SK-N-MC (cell line): ENCODE data around the gene LAMA3.
"Not testable (repeated sequence)": the region's sequence is repeated elsewhere in the genome, so short reads cannot be mapped to it uniquely, and the experiment has no call there.

Experiments
- DNase-seq: peaks from one replicate; pipeline ENCODE4 v3.0.0-alpha.2; 2011; ENCODE audit warnings: low read depth, low spot score
- H3K27ac ChIP-seq: fragments of 200-600 bp; sonication (generic); 2 replicates; pipeline ENCODE4 v1.5.1; 2016; ENCODE audit warnings: mixed run types
- H3K36me3 ChIP-seq: fragments of 200-600 bp; sonication (generic); 2 replicates; pipeline ENCODE4 v1.6.1; 2017; ENCODE audit warnings: antibody characterized with exemption, low read length, mixed read lengths; ENCODE audit not compliant: insufficient read depth
- H3K4me3 ChIP-seq: fragments of 200-600 bp; sonication (generic); 2 replicates; pipeline ENCODE4 v1.5.1; 2016
- H3K9ac ChIP-seq: fragments of 200-600 bp; sonication (generic); 2 replicates; pipeline ENCODE4 v1.8.0; 2017; ENCODE audit warnings: mixed run types, mixed read lengths; ENCODE audit not compliant: insufficient read length
- H3K9me3 ChIP-seq: fragments of 200-600 bp; sonication (generic); 2 replicates; pipeline ENCODE4 v1.6.1; 2017; ENCODE audit warnings: low read depth, mild to moderate bottlenecking, antibody characterized with exemption, low read length, moderate library complexity, mixed read lengths
- EZH2 ChIP-seq: fragments of 200-600 bp; sonication (generic); IDR thresholded peaks from one replicate; pipeline ENCODE4 v1.6.1; 2017; ENCODE audit warnings: antibody characterized with exemption
- FOXP2 ChIP-seq: optimal IDR thresholded peaks from 2 replicates; pipeline ENCODE3; 2011; ENCODE audit warnings: mild to moderate bottlenecking, moderate library complexity; ENCODE audit not compliant: insufficient read depth; ENCODE audit errors: extremely low read length, control extremely low read depth
- POLR2AphosphoS5 ChIP-seq: IDR thresholded peaks from 2 replicates; pipeline ENCODE4 v1.6.1; 2012; ENCODE audit warnings: mild to moderate bottlenecking, low read depth, low read length, borderline replicate concordance

LAMA3 gene

DNA sequence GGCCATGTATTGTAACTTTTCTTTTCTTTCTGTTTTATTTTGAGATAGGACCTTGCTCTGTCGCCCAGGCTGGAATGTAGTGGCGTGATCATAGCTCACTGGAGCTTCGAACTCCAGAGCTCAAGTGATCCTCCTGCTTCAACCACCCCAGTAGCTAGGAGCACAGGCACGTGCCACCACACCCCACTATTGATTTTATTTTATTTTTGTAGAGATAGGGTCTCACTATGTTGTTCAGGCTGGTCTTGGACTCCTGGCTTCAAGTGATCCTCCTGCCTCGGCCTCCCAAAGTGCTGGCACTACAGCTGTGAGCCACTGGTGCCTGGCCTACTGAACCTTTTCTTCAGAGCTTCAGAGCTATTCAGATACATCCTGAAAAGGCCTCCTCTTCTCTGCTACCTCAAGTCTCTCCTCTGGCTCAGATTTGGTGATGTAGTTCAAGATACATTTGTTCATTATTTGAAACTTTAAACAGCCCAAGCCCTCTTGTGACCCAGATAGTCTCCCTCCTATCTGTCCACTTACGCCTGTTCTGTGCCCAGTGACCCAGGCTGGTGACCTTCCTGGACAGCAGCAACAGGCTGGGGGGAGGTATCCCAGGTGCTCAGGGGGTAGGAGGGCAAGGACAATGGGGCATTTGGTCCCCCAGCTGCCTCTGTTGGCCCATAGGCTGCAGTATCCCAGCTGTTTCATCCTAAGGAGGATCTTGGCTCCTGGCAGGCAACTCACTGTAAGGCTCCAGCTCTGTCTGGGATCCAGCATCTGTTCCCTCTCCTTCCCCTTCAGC is 38.6 kb downstream of the LAMA3 start:
- Histone ChIP-seq H3K9me3 (no peaks in the 10 kb centered on the region), H3K36me3 (no peaks in the 10 kb centered on the region), H3K27ac (no peak overlapping the region), H3K9ac (no peak overlapping the region), H3K4me3 (no peak overlapping the region)
- DNase-seq: no peak
- TF ChIP-seq POLR2AphosphoS5 (no peak), FOXP2 (no peak), EZH2 (no peak)

GRCh38 chr18:23730857-23731256 is 41.6 kb downstream of the LAMA3 start:
- no peaks in the 10 kb centered on the region for H3K36me3 ChIP-seq
- no peak overlapping the region for H3K9ac ChIP-seq
- no peak for TF ChIP-seq EZH2
- no peak for TF ChIP-seq POLR2AphosphoS5
- no peak for TF ChIP-seq FOXP2
- H3K4me3 ChIP-seq: no peak overlapping the region
- DNase-seq: no peak
- no peaks in the 10 kb centered on the region for H3K9me3 ChIP-seq
- H3K27ac ChIP-seq: no peak overlapping the region

- no peaks in the 10 kb centered on the region for H3K9me3 ChIP-seq
- no peak overlapping the region for H3K27ac ChIP-seq
- H3K36me3 ChIP-seq: no peaks in the 10 kb centered on the region
- TF ChIP-seq POLR2AphosphoS5 (no peak), FOXP2 (no peak), EZH2 (no peak)
- DNase-seq: no peak
- no peak overlapping the region for H3K4me3 ChIP-seq
- no peak overlapping the region for H3K9ac ChIP-seq
Measured at GRCh38 chr18:23731861-23732260, 42.6 kb downstream of the LAMA3 start.

- H3K9me3 ChIP-seq: no peaks in the 10 kb centered on the region
- DNase-seq: no peak
- H3K4me3 ChIP-seq: no peak overlapping the region
- no peaks in the 10 kb centered on the region for H3K36me3 ChIP-seq
- H3K27ac ChIP-seq: no peak overlapping the region
- no peak overlapping the region for H3K9ac ChIP-seq
- TF ChIP-seq POLR2AphosphoS5 (no peak), EZH2 (no peak), FOXP2 (no peak)
Measured at GRCh38 chr18:23732439-23732838, 43.2 kb downstream of the LAMA3 start.

DNA sequence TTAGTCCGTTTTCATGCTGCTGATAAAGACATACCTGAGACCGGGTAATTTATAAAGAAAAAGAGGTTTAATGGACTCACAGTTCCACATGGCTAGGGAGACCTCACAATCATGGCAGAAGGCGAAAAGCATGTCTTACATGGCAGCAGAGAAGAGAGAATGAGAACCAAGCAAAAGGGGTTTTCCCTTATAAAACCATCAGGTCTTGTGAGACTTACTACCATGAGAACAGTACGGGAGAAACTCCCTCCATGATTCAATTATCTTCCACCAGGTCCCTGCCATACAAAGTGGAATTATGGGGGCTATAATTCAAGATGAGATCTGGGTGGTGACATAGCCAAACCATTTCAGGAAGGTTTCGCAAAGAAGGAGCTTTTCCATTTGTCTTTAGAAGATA is 44.0 kb downstream of the LAMA3 start:
- not testable (repeated sequence) for H3K4me3 ChIP-seq, DNase-seq, H3K36me3 ChIP-seq, H3K27ac ChIP-seq, H3K9ac ChIP-seq, H3K9me3 ChIP-seq

DNA sequence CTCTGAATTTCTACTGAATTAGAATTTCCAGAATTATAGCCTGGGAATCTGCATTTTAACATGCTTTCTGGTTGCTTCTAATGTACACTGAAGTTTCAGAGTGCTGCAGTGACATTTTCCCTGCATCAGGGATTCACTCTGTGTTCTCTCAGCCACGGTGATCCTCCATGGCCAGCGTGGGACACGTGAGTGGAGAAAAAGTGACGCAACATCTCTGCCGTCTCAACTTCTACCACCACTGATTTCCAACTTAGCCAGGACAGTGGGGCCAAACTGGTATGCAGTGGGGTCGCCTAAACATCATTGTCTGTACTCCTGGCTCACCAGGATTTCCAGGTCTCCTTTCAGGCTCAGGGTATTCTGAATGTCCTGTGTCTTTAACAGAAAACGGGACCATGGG is 44.6 kb downstream of the LAMA3 start:
- Histone ChIP-seq H3K27ac (no peak overlapping the region), H3K4me3 (no peak overlapping the region), H3K36me3 (no peaks in the 10 kb centered on the region), H3K9ac (no peak overlapping the region), H3K9me3 (no peaks in the 10 kb centered on the region)
- TF ChIP-seq EZH2 (no peak), FOXP2 (no peak), POLR2AphosphoS5 (no peak)
- DNase-seq: no peak

GRCh38 chr18:23735021-23735464 is 45.8 kb downstream of the LAMA3 start:
- DNase-seq: no peak
- 0 out of 2 replicates have a peak overlapping the region, but pooled peaks have one; percentile 4 for H3K27ac ChIP-seq
- H3K9me3 ChIP-seq: no peaks in the 10 kb centered on the region
- no peak overlapping the region for H3K9ac ChIP-seq
- no peaks in the 10 kb centered on the region for H3K36me3 ChIP-seq
- H3K4me3 ChIP-seq: 0 out of 2 replicates have a peak overlapping the region, but pooled peaks have one; percentile 26
- TF ChIP-seq POLR2AphosphoS5 (no peak), EZH2 (no peak), FOXP2 (no peak)

DNA sequence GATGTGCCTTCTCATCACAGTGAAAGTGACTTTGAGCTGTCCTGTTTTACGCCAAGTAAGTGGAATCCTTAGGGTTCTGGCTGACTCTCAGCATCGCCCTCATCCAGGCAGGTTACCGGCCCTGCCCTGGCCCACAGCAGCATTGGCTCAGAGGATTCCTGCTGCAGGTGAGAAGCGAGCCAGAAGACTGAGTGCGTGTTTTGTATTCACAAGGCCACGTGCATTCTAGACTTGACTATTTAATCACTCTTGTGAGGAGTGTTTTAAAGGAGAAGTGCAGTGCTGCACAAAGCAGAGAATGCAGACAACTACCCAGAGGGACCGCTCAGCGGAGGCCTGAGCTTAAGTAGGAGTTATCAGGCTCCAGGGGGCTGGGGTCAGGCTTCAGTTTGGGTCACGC is 48.3 kb downstream of the LAMA3 start:
- H3K4me3 ChIP-seq: no peak overlapping the region
- no peak overlapping the region for H3K27ac ChIP-seq
- H3K9ac ChIP-seq: no peak overlapping the region
- TF ChIP-seq POLR2AphosphoS5: no peak
- H3K9me3 ChIP-seq: no peaks in the 10 kb centered on the region
- DNase-seq: no peak
- no peaks in the 10 kb centered on the region for H3K36me3 ChIP-seq

DNA sequence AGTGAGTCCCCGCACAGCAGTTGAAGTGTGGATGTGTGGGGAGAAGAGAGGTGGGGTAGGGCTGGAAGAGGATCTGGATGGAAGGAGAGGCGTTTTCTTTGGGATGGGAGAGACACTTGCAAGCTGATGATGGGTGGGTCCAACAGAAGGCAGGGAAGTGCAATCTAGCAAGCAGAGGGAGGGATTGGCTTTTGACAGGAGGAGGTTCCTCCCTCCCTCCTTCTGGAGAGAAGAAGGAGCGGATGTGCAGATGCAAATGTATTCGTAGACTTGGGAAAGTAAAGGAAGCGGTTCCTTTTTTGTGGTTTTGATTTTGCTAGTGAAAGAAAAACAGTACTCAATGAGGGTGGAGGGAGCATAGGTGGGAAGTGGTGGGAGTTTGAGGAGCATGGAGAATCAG is 48.9 kb downstream of the LAMA3 start:
- no peaks in the 10 kb centered on the region for H3K36me3 ChIP-seq
- no peak for TF ChIP-seq EZH2
- no peak for TF ChIP-seq FOXP2
- no peak for TF ChIP-seq POLR2AphosphoS5
- H3K4me3 ChIP-seq: no peak overlapping the region
- no peak overlapping the region for H3K27ac ChIP-seq
- H3K9ac ChIP-seq: no peak overlapping the region
- no peak for DNase-seq
- no peaks in the 10 kb centered on the region for H3K9me3 ChIP-seq
